8988T (cell line): ENCODE results near the gene YTHDC2.
A peak's percentile ranks its signal among the peaks of the same experiment; 100 is the strongest.

Source experiments
- DNase-seq: peaks from one replicate; pipeline ENCODE4 v3.0.0; 2011

The YTHDC2 gene

GRCh38 chr5:113607361-113607760, 93.9 kb downstream of the YTHDC2 start:
- DNase-seq: no peak

DNA sequence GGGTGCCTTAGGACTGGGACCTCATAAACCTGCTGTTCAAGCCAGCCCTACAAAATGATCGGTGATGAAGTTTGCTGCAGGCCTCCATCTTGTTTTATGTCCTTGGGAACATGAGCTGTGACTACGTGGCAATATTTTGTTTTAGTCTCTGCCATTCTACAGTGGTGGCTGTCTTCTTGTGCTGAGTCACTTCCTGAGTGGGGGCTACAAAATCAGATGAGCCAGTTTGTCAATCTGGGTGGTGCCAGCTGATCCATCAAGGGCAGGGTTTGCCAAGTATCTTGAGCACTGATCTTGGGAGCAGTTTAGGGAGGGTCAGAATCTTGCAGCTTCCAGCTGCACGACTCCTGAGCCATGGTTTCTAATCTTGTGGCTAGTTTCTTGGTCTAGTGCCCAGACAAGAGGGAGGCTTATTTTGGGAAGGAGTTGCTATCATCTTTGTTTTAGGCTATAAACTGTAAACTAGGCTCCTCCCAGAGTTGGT, 94.7 kb downstream of the YTHDC2 start:
- DNase-seq: no peak

GRCh38 chr5:113612060-113612496, 98.6 kb downstream of the YTHDC2 start:
- peak; percentile 22 for DNase-seq

DNA sequence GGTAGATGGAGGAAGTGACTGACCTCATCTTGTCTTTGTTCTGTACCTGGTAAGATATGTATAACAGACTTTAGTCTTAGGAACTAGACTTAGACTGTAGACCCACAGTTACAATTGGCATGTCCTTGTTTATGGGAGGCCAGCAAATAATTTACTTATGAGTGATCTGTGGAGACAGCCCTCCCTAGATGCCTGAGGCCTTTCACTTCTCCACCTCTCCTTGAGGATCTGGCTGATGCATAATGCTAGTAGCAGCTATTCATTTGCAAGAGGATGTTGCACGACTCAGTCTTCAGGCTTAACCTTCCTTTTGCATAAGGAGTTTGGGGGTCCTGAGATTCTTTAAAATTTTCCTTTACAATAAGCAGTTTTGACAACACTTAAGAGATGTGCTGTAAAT, 100.7 kb downstream of the YTHDC2 start:
- DNase-seq: no peak

DNA sequence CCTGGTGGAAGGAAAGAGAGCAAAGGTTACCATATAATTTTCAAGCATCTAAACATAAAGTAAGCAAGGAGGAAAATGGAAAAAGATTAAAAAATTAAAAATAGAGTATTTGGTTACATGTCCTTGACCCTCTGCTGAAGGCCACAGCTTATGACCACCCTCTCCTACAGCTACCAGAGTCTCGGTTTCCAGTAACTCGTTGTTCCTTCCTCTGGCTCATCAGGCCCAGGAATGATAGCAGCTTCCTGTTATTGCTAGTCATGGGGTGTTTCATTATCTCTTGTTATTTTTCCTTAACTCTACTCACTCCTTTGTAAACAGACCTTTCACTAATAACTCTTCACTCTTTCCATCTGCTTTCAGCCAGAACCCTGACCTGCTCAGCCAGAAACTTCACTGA, 102.2 kb downstream of the YTHDC2 start:
- DNase-seq: no peak

DNA sequence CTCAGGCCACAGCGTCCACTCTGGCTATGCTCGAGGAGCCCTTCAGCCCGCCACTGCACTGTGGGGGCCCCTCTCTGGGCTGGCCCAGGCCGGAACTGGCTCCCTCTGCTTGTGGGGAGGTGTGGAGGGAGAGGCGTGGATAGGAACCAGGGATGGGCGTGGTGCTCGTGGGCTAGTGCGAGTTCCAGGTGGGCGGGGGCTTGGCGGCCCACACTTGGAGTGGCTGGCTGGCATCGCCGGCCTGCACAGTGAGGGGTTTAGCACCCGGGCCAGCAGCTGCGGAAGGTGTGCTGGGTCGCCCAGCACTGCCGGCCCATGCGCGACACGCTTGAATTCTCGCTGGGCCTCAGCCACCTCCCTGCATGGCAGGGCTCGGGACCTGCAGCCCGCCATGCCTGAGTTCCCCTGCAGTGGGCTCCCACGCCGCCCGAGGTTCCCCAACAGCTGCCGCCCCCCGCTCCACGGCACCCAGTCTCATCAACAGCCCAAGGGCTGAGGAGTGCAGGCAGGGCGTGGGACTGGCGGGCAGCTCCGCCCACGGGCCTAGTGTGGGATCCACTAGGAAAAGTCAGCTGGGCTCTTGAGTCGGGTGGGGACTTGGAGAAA, 103.8 kb downstream of the YTHDC2 start:
- DNase-seq: no peak

- no peak for DNase-seq
Measured at GRCh38 chr5:113632996-113633395, 119.5 kb downstream of the YTHDC2 start.

- DNase-seq: no peak
Measured at GRCh38 chr5:113634957-113635356, 121.5 kb downstream of the YTHDC2 start.

DNA sequence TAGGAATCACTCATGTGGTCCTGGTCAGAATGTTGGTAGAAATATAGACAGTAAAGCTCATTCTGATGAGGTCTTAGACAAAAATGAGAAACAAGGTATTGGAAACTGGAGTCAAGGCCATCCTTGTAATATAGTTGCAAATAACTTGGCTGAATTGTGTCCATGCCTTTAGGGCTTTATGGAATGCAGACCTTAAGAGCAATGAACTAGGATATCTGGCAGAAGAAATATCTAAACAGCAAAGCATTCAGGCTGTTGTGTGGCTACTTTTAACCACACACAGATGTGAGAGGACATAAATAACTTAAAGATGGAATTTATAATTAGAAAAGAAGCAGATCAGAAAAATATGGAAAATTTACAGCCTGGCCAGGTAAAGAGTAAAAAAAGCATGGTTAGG, 128.2 kb downstream of the YTHDC2 start:
- no peak for DNase-seq
